Measurements from ENCODE around the gene LPCAT3.
A peak's percentile ranks its signal among the peaks of the same experiment; 100 is the strongest.

LPCAT3 gene

GRCh38 chr12:6996040-6996441 lies 22.2 kb downstream of the LPCAT3 start:
- DNase-seq (ENCODE audit: low spot score), result peak; percentile 65

- DNase-seq (ENCODE audit: low spot score), result no peak
Measured at GRCh38 chr12:6987956-6988553, 30.2 kb downstream of the LPCAT3 start.

- DNase-seq (ENCODE audit: low spot score), result no peak
Measured at GRCh38 chr12:6982532-6982931, 35.7 kb downstream of the LPCAT3 start.

- no peak for DNase-seq (ENCODE audit: low spot score)
Measured at GRCh38 chr12:6981152-6982052, 36.9 kb downstream of the LPCAT3 start.

- no peak for DNase-seq (ENCODE audit: low spot score)
Measured at GRCh38 chr12:6980740-6981139, 37.5 kb downstream of the LPCAT3 start.

- DNase-seq (ENCODE audit: low spot score), result no peak
Measured at GRCh38 chr12:6980075-6980474, 38.2 kb downstream of the LPCAT3 start.

- DNase-seq (ENCODE audit: low spot score), result no peak
Measured at GRCh38 chr12:6979453-6979852, 38.8 kb downstream of the LPCAT3 start.

- no peak for DNase-seq (ENCODE audit: low spot score)
Measured at GRCh38 chr12:6979021-6979420, 39.3 kb downstream of the LPCAT3 start.

GRCh38 chr12:6978611-6979011 lies 39.7 kb downstream of the LPCAT3 start:
- DNase-seq (ENCODE audit: low spot score), result no peak

- no peak for DNase-seq (ENCODE audit: low spot score)
Measured at GRCh38 chr12:6978188-6978587, 40.1 kb downstream of the LPCAT3 start.

GRCh38 chr12:6977653-6978052 lies 40.6 kb downstream of the LPCAT3 start:
- no peak for DNase-seq (ENCODE audit: low spot score)

- DNase-seq (ENCODE audit: low spot score), result no peak
Measured at GRCh38 chr12:6975297-6976032, 42.8 kb downstream of the LPCAT3 start.

GRCh38 chr12:6974180-6974579 lies 44.1 kb downstream of the LPCAT3 start:
- no peak for DNase-seq (ENCODE audit: low spot score)

GRCh38 chr12:6970096-6970527 lies 48.2 kb downstream of the LPCAT3 start:
- DNase-seq (ENCODE audit: low spot score), result peak; percentile 27

- no peak for DNase-seq (ENCODE audit: low spot score)
Measured at GRCh38 chr12:6968426-6968825, 49.9 kb downstream of the LPCAT3 start.

- DNase-seq (ENCODE audit: low spot score), result no peak
Measured at GRCh38 chr12:6967651-6968100, 50.6 kb downstream of the LPCAT3 start.

- DNase-seq (ENCODE audit: low spot score), result no peak
Measured at GRCh38 chr12:6966351-6966750, 51.9 kb downstream of the LPCAT3 start.

- DNase-seq (ENCODE audit: low spot score), result no peak
Measured at GRCh38 chr12:6965714-6966113, 52.6 kb downstream of the LPCAT3 start.

GRCh38 chr12:6965026-6965661 lies 53.1 kb downstream of the LPCAT3 start:
- peak; percentile 95 for DNase-seq (ENCODE audit: low spot score)

- no peak for DNase-seq (ENCODE audit: low spot score)
Measured at GRCh38 chr12:6964605-6965025, 53.7 kb downstream of the LPCAT3 start.

- DNase-seq (ENCODE audit: low spot score), result no peak
Measured at GRCh38 chr12:6963791-6964413, 54.4 kb downstream of the LPCAT3 start.
